Stomach (tissue), 9 donors: Measurements from ENCODE around the gene ESAM. TPM values are rescaled to one million over a fixed set of nuclear protein-coding genes. Genes with fewer than 3 reads are reported as not detected.

Experiments used
- DNase-seq, 2 donors: peaks; one replicate each; pipeline versions ENCODE4 v3.0.0 to v3.0.0-alpha.2; 2013 to 2019
- H3K27ac ChIP-seq, 5 donors: fragments of 200-600 bp in 4 of 5; sonication (generic) in 4 of 5; one replicate each; pipeline ENCODE4 v1.5.1; 2013 to 2019; ENCODE audit warnings: mild to moderate bottlenecking in 1 of 5, moderate library complexity in 1 of 5
- H3K27me3 ChIP-seq, 3 donors: fragments of 200-600 bp; sonication (generic); one replicate each; pipeline ENCODE4 v1.5.1; 2017 to 2019; ENCODE audit warnings: mixed run types in 1 of 3
- H3K36me3 ChIP-seq, 4 donors: fragments of 200-600 bp; sonication (generic); 1 replicate in 3 of 4; 2 replicates in 1 of 4; pipeline ENCODE4 v1.5.1; 2016 to 2019
- H3K4me1 ChIP-seq, 4 donors: fragments of 200-600 bp; sonication (generic); one replicate each; pipeline ENCODE4 v1.5.1; 2016 to 2019
- H3K4me3 ChIP-seq, 4 donors: fragments of 200-600 bp; sonication (generic) in 3 of 4; one replicate each; pipeline ENCODE4 v1.5.1; 2016 to 2019; ENCODE audit warnings: mild to moderate bottlenecking in 1 of 4
- H3K9me3 ChIP-seq, 4 donors: fragments of 200-600 bp; sonication (generic); one replicate each; pipeline ENCODE4 v1.5.1; 2016 to 2019
- CTCF ChIP-seq, 7 experiments: fragments of 450-650 bp in 4 of 7; fragments of 200-600 bp in 3 of 7; sonication (generic) in 3 of 7; IDR thresholded peaks; one replicate each; pipeline ENCODE4 v1.5.1; 2016 to 2019; ENCODE audit warnings: antibody characterized with exemption in 7 of 7, control low read depth in 2 of 7, mild to moderate bottlenecking in 1 of 7
- EP300 ChIP-seq: sonication (generic); formaldehyde crosslinking; IDR thresholded peaks from one replicate; pipeline ENCODE4 v1.6.1; 2017; ENCODE audit warnings: antibody characterized with exemption
- POLR2A ChIP-seq, 4 donors: fragments of 450-650 bp; IDR thresholded peaks; one replicate each; pipeline ENCODE4 v1.6.1; 2016; ENCODE audit warnings: antibody characterized with exemption in 4 of 4, control low read depth in 2 of 4, mild to moderate bottlenecking in 1 of 4, moderate library complexity in 1 of 4
- POLR2AphosphoS5 ChIP-seq, 3 donors: sonication (generic); formaldehyde crosslinking; IDR thresholded peaks; one replicate each; pipeline ENCODE4 v1.6.1; 2016; ENCODE audit warnings: antibody characterized with exemption in 3 of 3
- WGBS, 5 donors: extraction: QIAGEN DNeasy Blood & Tissue Kit in 3 of 5; methylation state at CpG; one replicate each; pipeline versions ENCODE4 v1.1.5 to v1.1.7; 2013 to 2018; 5-methylcytosine and 5-hydroxymethylcytosine counted together
- intact Hi-C: fragments of 100-400 bp; cut with DNase I; formaldehyde crosslinking; loops from one replicate; pipeline ENCODE4 v1.15.1; 2023; ENCODE audit warnings: low total_unique reads
- polyA plus RNA-seq, 3 donors: library from polyadenylated mRNA; stranded (reverse); fragments of 200-250 nt; gene quantifications; one replicate each; pipeline ENCODE4 v1.2.3, GENCODE V29; 2013
- total RNA-seq, 5 donors: library from RNA; depleted of rRNA; stranded (reverse); fragments of >200 nt; gene quantifications; one replicate each; pipeline versions ENCODE4 v1.1.0 to v1.2.3, GENCODE V29; 2014 to 2016
- donor health status: healthy with polysubstance abuse.
- donor health status: Bipolar disorder and iron deficiency.
- donor health status: healthy.

ESAM gene
- total and polyA plus RNA-seq, 8 donors = 4.1 to 19.6 (median 9.6) TPM

- H3K27ac ChIP-seq = peak overlapping the region; percentile 56 to 98 (median 96)
- TF ChIP-seq EP300 = no peak
- no peak for TF ChIP-seq CTCF (IDR thresholded peaks at IDR 0.05)
- no peak for TF ChIP-seq POLR2AphosphoS5 (IDR thresholded peaks at IDR 0.05)
- TF ChIP-seq POLR2A (IDR thresholded peaks at IDR 0.05) = no peak
- peak overlapping the region in 1 of 4 donors; percentile 54 for H3K4me3 ChIP-seq
- peaks cover 0 to 78% (median 5%) of the 10 kb centered on the region in 3 donors for H3K27me3 ChIP-seq
- intact Hi-C loops = no loop called here
- H3K9me3 ChIP-seq = no peaks in the 10 kb centered on the region
- DNase-seq = peak in 1 of 2 donors; percentile 45
- H3K4me1 ChIP-seq = peaks cover 4 to 54% (median 52%) of the 10 kb centered on the region in 4 donors
- H3K36me3 ChIP-seq = no peaks in the 10 kb centered on the region
Measured at GRCh38 chr11:124753205-124753604, 8.9 kb downstream of the ESAM start.

- intact Hi-C loops = no loop called here
- H3K9me3 ChIP-seq = no peaks in the 10 kb centered on the region
- H3K36me3 ChIP-seq = no peaks in the 10 kb centered on the region
- peak overlapping the region; percentile 91 to 98 (median 97) for H3K27ac ChIP-seq
- DNase-seq = peak in 1 of 2 donors; percentile 52
- H3K4me3 ChIP-seq = peak overlapping the region; percentile 39 to 56 (median 48)
- WGBS, 5 donors = 16 to 36% (median 23%) methylated on average over 8 to 10 of the region's 10 CpGs
- TF ChIP-seq CTCF (IDR thresholded peaks at IDR 0.05) (no peak), POLR2AphosphoS5 (IDR thresholded peaks at IDR 0.05) (no peak), EP300 (no peak), POLR2A (IDR thresholded peaks at IDR 0.05) (no peak)
- H3K27me3 ChIP-seq = peaks cover 0 to 78% (median 5%) of the 10 kb centered on the region in 3 donors
- peaks cover 3 to 54% (median 53%) of the 10 kb centered on the region in 4 donors for H3K4me1 ChIP-seq
Measured at GRCh38 chr11:124752471-124753102, 9.5 kb downstream of the ESAM start.

GRCh38 chr11:124751741-124752470, 10.2 kb downstream of the ESAM start, which contains the start of gene VSIG2:
TSS of gene VSIG2 (minus strand) at chr11:124752255. CDS start at chr11:124752137, 118 bp downstream.
- DNase-seq = peak; percentile 74 to 86
- peaks cover 0 to 78% (median 9%) of the 10 kb centered on the region in 3 donors for H3K27me3 ChIP-seq
- H3K4me3 ChIP-seq = peak within 1 kb of the TSS; percentile 39 to 56 (median 48)
- peak within 1 kb of the TSS; percentile 91 to 98 (median 97) for H3K27ac ChIP-seq
- peaks cover 9 to 61% (median 59%) of the 10 kb centered on the region in 4 donors for H3K4me1 ChIP-seq
- no peaks in the 10 kb centered on the region for H3K9me3 ChIP-seq
- 20 to 35% (median 31%) methylated on average over 33 to 42 of the region's 42 CpGs for WGBS, 5 donors
- H3K36me3 ChIP-seq = no peaks in the 10 kb centered on the region
- no peak for TF ChIP-seq EP300
- TF ChIP-seq POLR2AphosphoS5 (IDR thresholded peaks at IDR 0.05) = peak in 2 of 3 donors; percentile 86 to 90
- no peak for TF ChIP-seq CTCF (IDR thresholded peaks at IDR 0.05)
- TF ChIP-seq POLR2A (IDR thresholded peaks at IDR 0.05) = peak in 1 of 4 donors; percentile 44
- intact Hi-C loops = no loop called here

- intact Hi-C loops = no loop called here
- Histone ChIP-seq H3K36me3 (no peaks in the 10 kb centered on the region), H3K4me1 (peaks cover 11 to 66% (median 65%) of the 10 kb centered on the region in 4 donors), H3K27me3 (peaks cover 0 to 78% (median 11%) of the 10 kb centered on the region in 3 donors), H3K9me3 (no peaks in the 10 kb centered on the region), H3K4me3 (peak overlapping the region; percentile 39 to 56 (median 48)), H3K27ac (peak overlapping the region; percentile 91 to 98 (median 97))
- no peak for DNase-seq
- no peak for TF ChIP-seq EP300
- TF ChIP-seq CTCF (IDR thresholded peaks at IDR 0.05) = no peak
- TF ChIP-seq POLR2A (IDR thresholded peaks at IDR 0.05) = no peak
- no peak for TF ChIP-seq POLR2AphosphoS5 (IDR thresholded peaks at IDR 0.05)
- 19 to 55% (median 34%) methylated on average over 8 to 11 of the region's 11 CpGs for WGBS, 5 donors
Measured at GRCh38 chr11:124751391-124751740, 10.7 kb downstream of the ESAM start.
